Esophagus squamous epithelium (tissue), 4 donors: ENCODE measurements around the gene SLC39A10.

ENCODE experiments used
- CTCF ChIP-seq, 6 experiments: fragments of 450-650 bp in 4 of 6; fragments of 200-600 bp in 2 of 6; sonication (generic) in 2 of 6; IDR thresholded peaks; one replicate each; pipeline ENCODE4 v1.5.1; 2016 to 2019; ENCODE audit warnings: antibody characterized with exemption in 6 of 6, mild to moderate bottlenecking in 4 of 6, moderate library complexity in 4 of 6
- POLR2A ChIP-seq, 4 donors: fragments of 450-650 bp; IDR thresholded peaks; one replicate each; pipeline ENCODE4 v1.6.1; 2017; ENCODE audit warnings: antibody characterized with exemption in 4 of 4, mild to moderate bottlenecking in 4 of 4, moderate library complexity in 3 of 4

GRCh38 chr2:195734395-195734794 is 77.4 kb downstream of the SLC39A10 start:
- TF ChIP-seq CTCF (IDR thresholded peaks at IDR 0.05): no peak
- TF ChIP-seq POLR2A (IDR thresholded peaks at IDR 0.05): no peak
